Lower leg skin (tissue), 4 donors: ENCODE results near the gene SERINC3. TPM values are rescaled to one million over a fixed set of nuclear protein-coding genes. Genes with fewer than 3 reads are reported as not detected.

Experiments used
- DNase-seq, 2 donors: peaks; one replicate each; pipeline ENCODE4 v3.0.0-alpha.2; 2019; ENCODE audit warnings: low spot score in 2 of 2
- H3K4me3 ChIP-seq: fragments of 200-600 bp; sonication (generic); 2 replicates; pipeline ENCODE4 v1.5.1; 2017; ENCODE audit warnings: mild to moderate bottlenecking, low read depth; ENCODE audit not compliant: poor library complexity, severe bottlenecking
- POLR2A ChIP-seq, 2 donors: fragments of 450-650 bp; IDR thresholded peaks; one replicate each; pipeline ENCODE4 v1.6.1; 2016 to 2017; ENCODE audit warnings: antibody characterized with exemption in 2 of 2, mild to moderate bottlenecking in 1 of 2, moderate library complexity in 1 of 2
- WGBS, 2 donors: methylation state at CpG; one replicate each; pipeline ENCODE4 v1.1.5; 2018; 5-methylcytosine and 5-hydroxymethylcytosine counted together
- intact Hi-C: fragments of 100-400 bp; cut with DNase I; formaldehyde crosslinking; loops from one replicate; pipeline ENCODE4 v1.15.0; 2023; ENCODE audit warnings: low total_unique reads
- total RNA-seq, 4 donors: library from RNA; depleted of rRNA; stranded (reverse); fragments of >200 nt; gene quantifications; one replicate each; pipeline ENCODE4 v1.1.0, GENCODE V29; 2016
- TF ChIP-seq, protein P1 (sequence below), 3 donors: fragments of 450-650 bp; IDR thresholded peaks; one replicate each; pipeline ENCODE4 v1.5.1; 2016; ENCODE audit warnings: antibody characterized with exemption in 3 of 3, mild to moderate bottlenecking in 3 of 3, moderate library complexity in 2 of 3

Gene SERINC3
- total RNA-seq, 4 donors from 2014 or later, result 102 to 142 (median 124) TPM

DNA sequence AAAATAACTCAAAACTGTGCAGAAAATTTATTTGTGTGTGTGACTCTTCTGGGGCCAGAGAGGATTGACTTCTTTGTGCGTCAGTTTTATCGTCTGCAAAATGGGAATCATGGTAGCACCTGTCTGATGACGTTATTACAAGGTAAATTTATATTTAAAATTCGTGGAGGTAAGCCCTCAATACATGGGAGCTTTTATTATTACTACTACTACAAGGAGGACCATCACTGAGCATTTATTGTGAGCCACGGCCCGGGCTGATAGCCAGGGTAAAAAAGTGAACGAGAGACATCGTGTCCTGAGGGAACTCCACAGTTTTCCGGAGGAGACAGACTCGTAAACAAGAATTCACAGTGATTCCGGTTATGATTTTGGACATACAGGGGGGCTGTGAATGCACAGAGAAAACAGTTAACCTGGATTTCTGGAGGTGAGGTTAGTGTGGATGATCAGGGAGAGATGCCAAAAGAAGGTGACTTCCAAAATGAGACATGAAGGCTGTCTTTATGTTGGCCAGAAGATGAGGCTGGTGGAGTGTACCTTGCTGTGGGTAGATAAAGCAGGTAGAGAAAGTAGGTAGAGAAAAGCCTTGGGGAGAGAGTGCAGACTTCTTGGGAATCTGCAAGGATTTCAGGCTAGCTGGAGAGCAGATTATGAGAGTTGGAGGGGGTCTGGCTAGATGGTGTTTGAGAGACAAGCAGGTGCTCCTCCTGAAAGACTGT lies 10.6 kb upstream of the SERINC3 start:
- peak overlapping the region; percentile 63 for H3K4me3 ChIP-seq
- intact Hi-C loops, result no loop called here
- TF ChIP-seq, protein P1, sequence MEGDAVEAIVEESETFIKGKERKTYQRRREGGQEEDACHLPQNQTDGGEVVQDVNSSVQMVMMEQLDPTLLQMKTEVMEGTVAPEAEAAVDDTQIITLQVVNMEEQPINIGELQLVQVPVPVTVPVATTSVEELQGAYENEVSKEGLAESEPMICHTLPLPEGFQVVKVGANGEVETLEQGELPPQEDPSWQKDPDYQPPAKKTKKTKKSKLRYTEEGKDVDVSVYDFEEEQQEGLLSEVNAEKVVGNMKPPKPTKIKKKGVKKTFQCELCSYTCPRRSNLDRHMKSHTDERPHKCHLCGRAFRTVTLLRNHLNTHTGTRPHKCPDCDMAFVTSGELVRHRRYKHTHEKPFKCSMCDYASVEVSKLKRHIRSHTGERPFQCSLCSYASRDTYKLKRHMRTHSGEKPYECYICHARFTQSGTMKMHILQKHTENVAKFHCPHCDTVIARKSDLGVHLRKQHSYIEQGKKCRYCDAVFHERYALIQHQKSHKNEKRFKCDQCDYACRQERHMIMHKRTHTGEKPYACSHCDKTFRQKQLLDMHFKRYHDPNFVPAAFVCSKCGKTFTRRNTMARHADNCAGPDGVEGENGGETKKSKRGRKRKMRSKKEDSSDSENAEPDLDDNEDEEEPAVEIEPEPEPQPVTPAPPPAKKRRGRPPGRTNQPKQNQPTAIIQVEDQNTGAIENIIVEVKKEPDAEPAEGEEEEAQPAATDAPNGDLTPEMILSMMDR (IDR thresholded peaks at IDR 0.05), result no peak
- no peak for TF ChIP-seq POLR2A (IDR thresholded peaks at IDR 0.05)
- no peak for DNase-seq
- 9 to 10% methylated on average over 11 of the region's 11 CpGs for WGBS, 2 donors

DNA sequence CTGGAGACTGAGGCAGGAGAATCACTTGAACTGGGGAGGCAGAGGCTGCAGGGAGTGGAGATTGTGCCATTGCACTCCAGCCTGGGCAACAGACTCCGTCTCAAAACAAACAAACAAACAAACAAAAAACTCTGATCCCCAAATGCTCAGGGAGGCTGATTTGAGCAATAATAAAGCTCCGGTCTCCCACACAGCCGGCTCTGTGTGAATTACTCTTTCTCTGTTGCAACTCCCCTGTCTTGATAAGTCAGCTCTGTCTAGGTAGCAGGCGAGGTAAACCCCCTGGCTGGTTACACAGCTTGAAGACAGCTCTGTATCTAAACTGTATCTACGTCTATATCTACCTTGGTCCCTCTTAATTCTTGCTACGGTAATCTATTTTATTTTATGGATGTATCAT lies 6.4 kb upstream of the SERINC3 start:
- no peak for DNase-seq
- 79 to 86% methylated on average over 6 of the region's 6 CpGs for WGBS, 2 donors
- intact Hi-C loops, result no loop called here
- no peak overlapping the region for H3K4me3 ChIP-seq
- TF ChIP-seq POLR2A (IDR thresholded peaks at IDR 0.05), result no peak
- TF ChIP-seq, protein P1 (IDR thresholded peaks at IDR 0.05), result no peak

DNA sequence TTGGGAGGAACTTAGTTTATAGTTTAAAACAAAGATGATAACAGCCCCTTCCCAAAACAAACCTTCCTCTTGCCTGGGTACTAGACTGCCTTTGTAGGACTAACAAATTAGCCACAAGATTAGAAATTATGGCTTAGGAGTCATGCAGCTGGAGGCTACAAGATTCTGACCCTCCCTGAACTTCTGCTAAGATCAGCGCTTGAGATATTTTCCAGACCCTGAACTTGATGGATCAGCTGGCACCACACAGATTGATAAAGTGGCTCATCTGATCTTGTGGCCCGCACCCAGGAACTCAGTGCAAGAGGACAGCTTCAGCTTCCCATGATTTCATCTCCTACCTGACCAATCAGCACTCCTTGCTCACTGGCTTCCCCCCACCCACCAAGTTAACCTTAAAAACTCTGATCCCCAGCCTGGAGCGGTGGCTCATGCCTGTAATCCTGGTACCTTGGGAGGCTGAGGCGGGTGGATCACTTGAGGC lies 5.9 kb upstream of the SERINC3 start:
- DNase-seq, result no peak
- WGBS, 2 donors, result 75 to 79% methylated on average over 4 of the region's 4 CpGs
- H3K4me3 ChIP-seq, result no peak overlapping the region
- TF ChIP-seq, protein P1 (IDR thresholded peaks at IDR 0.05), result no peak
- intact Hi-C loops, result no loop called here

DNA sequence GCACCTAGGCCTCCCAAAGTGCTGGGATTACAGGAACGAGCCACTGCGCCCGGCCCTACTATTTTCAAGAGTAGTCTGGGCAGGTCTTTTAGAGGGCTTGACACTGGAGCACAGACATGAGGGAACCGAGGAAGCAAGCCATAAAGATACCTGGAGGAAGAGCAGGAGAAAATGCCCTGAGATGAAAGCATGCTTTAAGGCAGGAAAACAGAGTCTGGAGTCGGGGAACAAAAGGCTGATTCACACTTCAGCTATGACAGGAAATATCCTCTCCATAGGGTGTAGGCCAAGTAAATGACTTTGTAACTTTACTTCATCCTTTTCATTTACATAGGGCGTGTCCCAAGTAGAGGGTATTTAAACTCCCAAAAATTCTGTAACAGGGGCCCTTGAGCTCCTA lies 4.3 kb upstream of the SERINC3 start:
- intact Hi-C loops, result no loop called here
- 60 to 66% methylated on average over 6 of the region's 6 CpGs for WGBS, 2 donors

DNA sequence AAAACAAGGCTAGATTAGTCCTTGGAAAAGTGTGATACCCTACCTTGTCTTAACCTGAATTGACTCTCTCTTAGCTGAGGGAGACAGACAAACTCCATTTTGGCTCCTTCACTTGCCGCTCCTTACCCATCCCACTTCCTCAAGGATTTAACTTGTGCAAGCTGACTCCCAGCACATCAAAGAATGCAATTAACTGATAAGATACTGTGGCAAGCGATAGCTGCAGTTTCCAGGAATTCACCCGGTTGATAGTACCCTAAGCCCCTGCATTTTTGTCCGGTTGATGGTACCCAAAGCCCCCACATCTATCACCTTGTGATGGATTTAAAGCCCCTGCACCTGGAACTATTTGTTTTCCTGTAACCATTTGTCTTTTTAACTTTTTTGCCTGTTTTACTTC lies 1.9 kb upstream of the SERINC3 start:
- TF ChIP-seq POLR2A (IDR thresholded peaks at IDR 0.05), result no peak
- TF ChIP-seq, protein P1 (IDR thresholded peaks at IDR 0.05), result no peak
- no peak overlapping the region for H3K4me3 ChIP-seq
- intact Hi-C loops, result no loop called here
- DNase-seq, result no peak
- WGBS, 2 donors, result 50 to 53% methylated on average over 4 of the region's 4 CpGs

More for the DNA sequence above, 4.3 kb upstream of the SERINC3 start:
- no peak for TF ChIP-seq POLR2A (IDR thresholded peaks at IDR 0.05)
- TF ChIP-seq, protein P1 (IDR thresholded peaks at IDR 0.05), result no peak
- no peak overlapping the region for H3K4me3 ChIP-seq
- no peak for DNase-seq

DNA sequence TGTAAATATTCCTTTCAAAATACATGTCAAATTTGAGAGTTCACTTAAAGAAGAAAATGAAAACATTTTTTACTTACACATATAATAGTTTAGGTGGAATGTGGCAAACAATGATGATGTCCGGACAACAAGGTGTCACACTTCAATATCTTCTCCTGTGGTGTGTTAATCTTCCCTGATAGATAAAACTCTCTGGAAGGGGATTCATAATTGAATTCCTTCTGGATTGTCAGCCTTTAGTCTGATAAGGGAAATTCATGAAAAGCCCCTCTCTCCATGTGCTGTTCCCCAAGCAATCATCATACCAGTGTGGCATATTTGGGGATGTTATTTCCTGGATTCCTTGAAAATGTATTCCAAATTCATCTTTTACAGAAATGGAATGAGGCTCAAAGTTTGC lies 971 bp upstream of the SERINC3 start:
- 89 to 90% methylated on average over 1 of the region's 1 CpG for WGBS, 2 donors
- intact Hi-C loops, result no loop called here
- no peak overlapping the region for H3K4me3 ChIP-seq
- TF ChIP-seq, protein P1 (IDR thresholded peaks at IDR 0.05), result no peak
- no peak for TF ChIP-seq POLR2A (IDR thresholded peaks at IDR 0.05)
- no peak for DNase-seq
